Natural killer cell (primary cell): Measurements from ENCODE around the gene TBX3. TPM values are rescaled to one million over a fixed set of nuclear protein-coding genes. Genes with fewer than 3 reads are reported as not detected.

ENCODE experiments used
- ATAC-seq, 3 donors: fragments of 150-1000 bp in 2 of 3; fragments of 200-7000 bp in 1 of 3; cut with Tn5 transposase; 1 replicate in 1 of 3; 2 replicates in 2 of 3; pipeline ENCODE4 v1.10.0; 2021; ENCODE audit warnings: mild to moderate bottlenecking in 2 of 3, moderate library complexity in 2 of 3
- DNase-seq, 2 donors: peaks; one replicate each; pipeline versions ENCODE4 v3.0.0 to v3.0.0-alpha.2; 2013 to 2021; ENCODE audit warnings: mixed read lengths in 1 of 2
- H3K27ac ChIP-seq: one replicate; pipeline ENCODE4 v1.5.1; 2013; ENCODE audit warnings: mild to moderate bottlenecking, low read length
- H3K27me3 ChIP-seq: one replicate; pipeline ENCODE4 v1.6.1; 2013; ENCODE audit warnings: low read length; ENCODE audit not compliant: control insufficient read depth, insufficient read depth
- H3K36me3 ChIP-seq: one replicate; pipeline ENCODE4 v1.6.1; 2013; ENCODE audit warnings: low read length; ENCODE audit not compliant: control insufficient read depth, insufficient read depth
- H3K4me1 ChIP-seq: one replicate; pipeline ENCODE4 v1.6.1; 2013; ENCODE audit warnings: low read length; ENCODE audit not compliant: control insufficient read depth, insufficient read depth
- H3K4me3 ChIP-seq: one replicate; pipeline ENCODE4 v1.5.1; 2013; ENCODE audit warnings: low read length
- H3K9me3 ChIP-seq: one replicate; pipeline ENCODE4 v1.6.1; 2013; ENCODE audit warnings: low read length; ENCODE audit not compliant: control insufficient read depth, insufficient read depth
- H3K27ac Mint-ChIP-seq, 2 donors: one replicate each; pipeline ENCODE4 v1.8.0; 2022; ENCODE audit warnings: mild to moderate bottlenecking in 2 of 2, mixed read lengths in 2 of 2, moderate library complexity in 1 of 2
- H3K27me3 Mint-ChIP-seq, 2 donors: one replicate each; pipeline ENCODE4 v1.8.0; 2022; ENCODE audit warnings: low read depth in 2 of 2, mixed read lengths in 2 of 2
- H3K36me3 Mint-ChIP-seq: one replicate; pipeline ENCODE4 v1.8.0; 2022; ENCODE audit warnings: mixed read lengths
- H3K4me1 Mint-ChIP-seq, 2 donors: one replicate each; pipeline ENCODE4 v1.8.0; 2022; ENCODE audit warnings: mixed read lengths in 2 of 2
- H3K4me3 Mint-ChIP-seq: one replicate; pipeline ENCODE4 v1.8.0; 2022; ENCODE audit warnings: mild to moderate bottlenecking, moderate library complexity, mixed read lengths
- H3K9me3 Mint-ChIP-seq, 2 donors: one replicate each; pipeline ENCODE4 v1.8.0; 2022; ENCODE audit warnings: mixed read lengths in 2 of 2
- CTCF ChIP-seq: fragments of 200-600 bp; IDR thresholded peaks from one replicate; pipeline ENCODE4 v1.8.0; 2022; ENCODE audit warnings: antibody characterized with exemption
- WGBS: methylation state at CpG from one replicate; pipeline ENCODE4 v1.1.7; 2013; ENCODE audit warnings: missing lambda C conversion rate; ENCODE audit not compliant: insufficient coverage; 5-methylcytosine and 5-hydroxymethylcytosine counted together
- intact Hi-C: fragments of 100-400 bp; cut with micrococcal nuclease; formaldehyde crosslinking; loops from one replicate; pipeline ENCODE4 v1.14.2; 2022
- total RNA-seq, 4 donors: library from RNA; stranded (reverse); fragments of 120-200 nt in 1 of 4; gene quantifications; one replicate each; pipeline versions ENCODE4 v1.2.3 to v1.2.4, GENCODE V29; 2013 to 2022

Gene TBX3
- total RNA-seq, 3 donors from 2014 or later (not counting 1 experiment from before 2014, with no cell fraction given): 0.05 TPM; not detected in 2

- H3K27me3 Mint-ChIP-seq: peaks cover 36 to 46% of the 10 kb centered on the region in 2 donors
- peaks cover 20% of the 10 kb centered on the region for H3K27me3 ChIP-seq
- no peaks in the 10 kb centered on the region for H3K9me3 Mint-ChIP-seq
- H3K4me3 Mint-ChIP-seq: no peak overlapping the region
- ATAC-seq (no peak), DNase-seq (no peak)
- TF ChIP-seq CTCF: no peak
- H3K36me3 Mint-ChIP-seq: no peaks in the 10 kb centered on the region
- H3K4me1 Mint-ChIP-seq: peaks cover 0 to 4% of the 10 kb centered on the region in 2 donors
- no peak overlapping the region for H3K4me3 ChIP-seq
- intact Hi-C loops: no loop called here
- H3K27ac ChIP-seq: no peak overlapping the region
- no peaks in the 10 kb centered on the region for H3K4me1 ChIP-seq
- no peak overlapping the region for H3K27ac Mint-ChIP-seq
- no peaks in the 10 kb centered on the region for H3K9me3 ChIP-seq
- WGBS: 5% methylated on average over 40 of the region's 47 CpGs
- no peaks in the 10 kb centered on the region for H3K36me3 ChIP-seq
Measured at GRCh38 chr12:114664651-114665320, 19.2 kb downstream of the TBX3 start.

GRCh38 chr12:114662512-114663177 lies 21.3 kb downstream of the TBX3 start:
- H3K4me1 Mint-ChIP-seq: peaks cover 0 to 4% of the 10 kb centered on the region in 2 donors
- Histone ChIP-seq H3K4me3 (no peak overlapping the region), H3K27me3 (peaks cover 14% of the 10 kb centered on the region), H3K36me3 (no peaks in the 10 kb centered on the region), H3K9me3 (no peaks in the 10 kb centered on the region), H3K4me1 (no peaks in the 10 kb centered on the region), H3K27ac (no peak overlapping the region)
- H3K27me3 Mint-ChIP-seq: peaks cover 30 to 37% of the 10 kb centered on the region in 2 donors
- DNase-seq (peak; percentile 30 to 68), ATAC-seq (peak in 2 of 3 donors; percentile 35 to 72)
- intact Hi-C loops: loop anchor here (2.0 kb wide), 1 partner anchor 1254 kb away; no protein-coding TSS in a partner anchor
- no peaks in the 10 kb centered on the region for H3K36me3 Mint-ChIP-seq
- 2% methylated on average over 3 of the region's 3 CpGs for WGBS
- peak; percentile 83 for TF ChIP-seq CTCF
- no peak overlapping the region for H3K27ac Mint-ChIP-seq
- no peaks in the 10 kb centered on the region for H3K9me3 Mint-ChIP-seq
- no peak overlapping the region for H3K4me3 Mint-ChIP-seq

GRCh38 chr12:114661245-114661644 lies 22.7 kb downstream of the TBX3 start:
- 86% methylated on average over 1 of the region's 1 CpG for WGBS
- H3K4me3 Mint-ChIP-seq: no peak overlapping the region
- H3K36me3 ChIP-seq: no peaks in the 10 kb centered on the region
- no peaks in the 10 kb centered on the region for H3K9me3 Mint-ChIP-seq
- H3K27me3 ChIP-seq: peaks cover 8% of the 10 kb centered on the region
- H3K27ac Mint-ChIP-seq: no peak overlapping the region
- peaks cover 20 to 23% of the 10 kb centered on the region in 2 donors for H3K27me3 Mint-ChIP-seq
- H3K9me3 ChIP-seq: no peaks in the 10 kb centered on the region
- no peak overlapping the region for H3K27ac ChIP-seq
- intact Hi-C loops: no loop called here
- peaks cover 0 to 4% of the 10 kb centered on the region in 2 donors for H3K4me1 Mint-ChIP-seq
- H3K4me3 ChIP-seq: no peak overlapping the region
- ATAC-seq (no peak), DNase-seq (no peak)
- no peaks in the 10 kb centered on the region for H3K36me3 Mint-ChIP-seq
- no peaks in the 10 kb centered on the region for H3K4me1 ChIP-seq
- no peak for TF ChIP-seq CTCF
